Natural killer cell (primary cell): ENCODE data around the gene MCRIP2. TPM values are rescaled to one million over a fixed set of nuclear protein-coding genes. Genes with fewer than 3 reads are reported as not detected.

Experiments
- ATAC-seq, 3 donors: fragments of 150-1000 bp in 2 of 3; fragments of 200-7000 bp in 1 of 3; cut with Tn5 transposase; 1 replicate in 1 of 3; 2 replicates in 2 of 3; pipeline ENCODE4 v1.10.0; 2021; ENCODE audit warnings: mild to moderate bottlenecking in 2 of 3, moderate library complexity in 2 of 3
- DNase-seq, 2 donors: peaks; one replicate each; pipeline versions ENCODE4 v3.0.0 to v3.0.0-alpha.2; 2013 to 2021; ENCODE audit warnings: mixed read lengths in 1 of 2
- H3K27ac ChIP-seq: one replicate; pipeline ENCODE4 v1.5.1; 2013; ENCODE audit warnings: mild to moderate bottlenecking, low read length
- H3K27me3 ChIP-seq: one replicate; pipeline ENCODE4 v1.6.1; 2013; ENCODE audit warnings: low read length; ENCODE audit not compliant: control insufficient read depth, insufficient read depth
- H3K36me3 ChIP-seq: one replicate; pipeline ENCODE4 v1.6.1; 2013; ENCODE audit warnings: low read length; ENCODE audit not compliant: control insufficient read depth, insufficient read depth
- H3K4me1 ChIP-seq: one replicate; pipeline ENCODE4 v1.6.1; 2013; ENCODE audit warnings: low read length; ENCODE audit not compliant: control insufficient read depth, insufficient read depth
- H3K4me3 ChIP-seq: one replicate; pipeline ENCODE4 v1.5.1; 2013; ENCODE audit warnings: low read length
- H3K9me3 ChIP-seq: one replicate; pipeline ENCODE4 v1.6.1; 2013; ENCODE audit warnings: low read length; ENCODE audit not compliant: control insufficient read depth, insufficient read depth
- H3K27ac Mint-ChIP-seq, 2 donors: one replicate each; pipeline ENCODE4 v1.8.0; 2022; ENCODE audit warnings: mild to moderate bottlenecking in 2 of 2, mixed read lengths in 2 of 2, moderate library complexity in 1 of 2
- H3K27me3 Mint-ChIP-seq, 2 donors: one replicate each; pipeline ENCODE4 v1.8.0; 2022; ENCODE audit warnings: low read depth in 2 of 2, mixed read lengths in 2 of 2
- H3K36me3 Mint-ChIP-seq: one replicate; pipeline ENCODE4 v1.8.0; 2022; ENCODE audit warnings: mixed read lengths
- H3K4me1 Mint-ChIP-seq, 2 donors: one replicate each; pipeline ENCODE4 v1.8.0; 2022; ENCODE audit warnings: mixed read lengths in 2 of 2
- H3K4me3 Mint-ChIP-seq: one replicate; pipeline ENCODE4 v1.8.0; 2022; ENCODE audit warnings: mild to moderate bottlenecking, moderate library complexity, mixed read lengths
- H3K9me3 Mint-ChIP-seq, 2 donors: one replicate each; pipeline ENCODE4 v1.8.0; 2022; ENCODE audit warnings: mixed read lengths in 2 of 2
- CTCF ChIP-seq: fragments of 200-600 bp; IDR thresholded peaks from one replicate; pipeline ENCODE4 v1.8.0; 2022; ENCODE audit warnings: antibody characterized with exemption
- WGBS: methylation state at CpG from one replicate; pipeline ENCODE4 v1.1.7; 2013; ENCODE audit warnings: missing lambda C conversion rate; ENCODE audit not compliant: insufficient coverage; 5-methylcytosine and 5-hydroxymethylcytosine counted together
- intact Hi-C: fragments of 100-400 bp; cut with micrococcal nuclease; formaldehyde crosslinking; loops from one replicate; pipeline ENCODE4 v1.14.2; 2022
- total RNA-seq, 4 donors: library from RNA; stranded (reverse); fragments of 120-200 nt in 1 of 4; gene quantifications; one replicate each; pipeline versions ENCODE4 v1.2.3 to v1.2.4, GENCODE V29; 2013 to 2022

MCRIP2 gene
- total RNA-seq, 3 donors from 2014 or later (not counting 1 experiment from before 2014, with no cell fraction given): 11.3 to 17.4 (median 15.7) TPM

GRCh38 chr16:678209-678857 is 36.7 kb downstream of the MCRIP2 start:
- DNase-seq (no peak), ATAC-seq (no peak)
- H3K4me3 ChIP-seq: no peak overlapping the region
- TF ChIP-seq CTCF: no peak
- intact Hi-C loops: no loop called here
- H3K27ac Mint-ChIP-seq: no peak overlapping the region
- H3K4me1 Mint-ChIP-seq: peaks cover 0 to 29% of the 10 kb centered on the region in 2 donors
- H3K4me1 ChIP-seq: peaks cover 52% of the 10 kb centered on the region
- peak overlapping the region; percentile 74 for H3K4me3 Mint-ChIP-seq
- no peaks in the 10 kb centered on the region for H3K9me3 Mint-ChIP-seq
- H3K36me3 ChIP-seq: peaks cover 20% of the 10 kb centered on the region
- no peak overlapping the region for H3K27ac ChIP-seq
- WGBS: 74% methylated on average over 20 of the region's 21 CpGs
- no peaks in the 10 kb centered on the region for H3K27me3 Mint-ChIP-seq
- no peaks in the 10 kb centered on the region for H3K9me3 ChIP-seq
- no peaks in the 10 kb centered on the region for H3K36me3 Mint-ChIP-seq
- H3K27me3 ChIP-seq: peaks cover 3% of the 10 kb centered on the region

- H3K36me3 Mint-ChIP-seq: no peaks in the 10 kb centered on the region
- H3K9me3 ChIP-seq: no peaks in the 10 kb centered on the region
- H3K27me3 Mint-ChIP-seq: no peaks in the 10 kb centered on the region
- peaks cover 58% of the 10 kb centered on the region for H3K4me1 ChIP-seq
- H3K27me3 ChIP-seq: peaks cover 3% of the 10 kb centered on the region
- intact Hi-C loops: no loop called here
- peaks cover 0 to 31% of the 10 kb centered on the region in 2 donors for H3K4me1 Mint-ChIP-seq
- no peak for TF ChIP-seq CTCF
- H3K27ac ChIP-seq: peak overlapping the region; percentile 31
- H3K9me3 Mint-ChIP-seq: no peaks in the 10 kb centered on the region
- ATAC-seq: peak in 2 of 3 donors; percentile 6 to 9
- DNase-seq: peak in 1 of 2 donors; percentile 65
- peak overlapping the region; percentile 85 for H3K4me3 Mint-ChIP-seq
- H3K27ac Mint-ChIP-seq: peak overlapping the region; percentile 61 to 75
- WGBS: 24% methylated on average over 52 of the region's 52 CpGs
- H3K4me3 ChIP-seq: peak overlapping the region; percentile 42
- peaks cover 17% of the 10 kb centered on the region for H3K36me3 ChIP-seq
Observed at GRCh38 chr16:678858-679813, 37.5 kb downstream of the MCRIP2 start.

- H3K27me3 ChIP-seq: peaks cover 3% of the 10 kb centered on the region
- DNase-seq (peak; percentile 83 to 92), ATAC-seq (peak; percentile 66 to 87 (median 70))
- H3K9me3 Mint-ChIP-seq: no peaks in the 10 kb centered on the region
- peak within 1 kb of the TSS; percentile 71 for H3K4me3 ChIP-seq
- no peaks in the 10 kb centered on the region for H3K36me3 Mint-ChIP-seq
- H3K4me1 ChIP-seq: peaks cover 60% of the 10 kb centered on the region
- TF ChIP-seq CTCF: no peak
- no peaks in the 10 kb centered on the region for H3K27me3 Mint-ChIP-seq
- intact Hi-C loops: no loop called here
- peaks cover 0 to 34% of the 10 kb centered on the region in 2 donors for H3K4me1 Mint-ChIP-seq
- WGBS: under 1% methylated on average over 89 of the region's 91 CpGs
- H3K27ac Mint-ChIP-seq: peak within 1 kb of the TSS; percentile 67 to 75
- H3K4me3 Mint-ChIP-seq: peak within 1 kb of the TSS; percentile 85
- peaks cover 17% of the 10 kb centered on the region for H3K36me3 ChIP-seq
- peak within 1 kb of the TSS; percentile 78 for H3K27ac ChIP-seq
- no peaks in the 10 kb centered on the region for H3K9me3 ChIP-seq
Observed at GRCh38 chr16:679814-680624, 38.4 kb downstream of the MCRIP2 start, which contains the start of gene STUB1. STUB1 (plus strand) TSS chr16:680410; CDS start chr16:680526, 116 bp downstream.
